Testis (tissue), 2 donors: ENCODE data around the gene CSMD2.

Experiments
- CTCF ChIP-seq, 3 experiments: fragments of 450-650 bp in 2 of 3; fragments of 200-600 bp in 1 of 3; sonication (generic) in 1 of 3; IDR thresholded peaks; one replicate each; pipeline ENCODE4 v1.5.1; 2016 to 2019; ENCODE audit warnings: antibody characterized with exemption in 3 of 3, mild to moderate bottlenecking in 2 of 3, moderate library complexity in 1 of 3
- POLR2A ChIP-seq: fragments of 450-650 bp; IDR thresholded peaks from one replicate; pipeline ENCODE4 v1.6.1; 2017; ENCODE audit warnings: antibody characterized with exemption, mild to moderate bottlenecking, moderate library complexity

GRCh38 chr1:33684396-33685179, 480.4 kb downstream of the CSMD2 start:
- TF ChIP-seq CTCF (IDR thresholded peaks at IDR 0.05), result no peak
- TF ChIP-seq POLR2A, result no peak
